CMK (cell line): ENCODE measurements around the gene PRR7.

Experiments
- DNase-seq: peaks from one replicate; pipeline ENCODE4 v3.0.0-alpha.2; 2010; ENCODE audit warnings: low read depth

PRR7 gene

GRCh38 chr5:177425196-177425800 is 21.3 kb upstream of the PRR7 start:
- no peak for DNase-seq

- peak; percentile 99 for DNase-seq
These were observed 20.6 kb upstream of the PRR7 start for GRCh38 chr5:177425801-177426565.

- DNase-seq = no peak
These were observed 19.9 kb upstream of the PRR7 start, which contains the start of gene GRK6 for GRCh38 chr5:177426566-177427210. Gene GRK6 (plus strand): TSS chr5:177426676. CDS start chr5:177426846, 170 bp downstream.

- no peak for DNase-seq
These were observed 19.3 kb upstream of the PRR7 start for GRCh38 chr5:177427211-177427822.

GRCh38 chr5:177427919-177428573 is 18.6 kb upstream of the PRR7 start:
- no peak for DNase-seq

- DNase-seq = no peak
These were observed 17.9 kb upstream of the PRR7 start for GRCh38 chr5:177428574-177429217.

- DNase-seq = peak; percentile 70
These were observed 17.2 kb upstream of the PRR7 start for GRCh38 chr5:177429248-177430040.

GRCh38 chr5:177430140-177430951 is 16.3 kb upstream of the PRR7 start:
- DNase-seq = no peak

GRCh38 chr5:177430972-177431316 is 15.7 kb upstream of the PRR7 start:
- DNase-seq = no peak

- DNase-seq = no peak
These were observed 15.1 kb upstream of the PRR7 start for GRCh38 chr5:177431317-177432142.

- no peak for DNase-seq
These were observed 14.3 kb upstream of the PRR7 start for GRCh38 chr5:177432143-177432838.

GRCh38 chr5:177432839-177433657 is 13.6 kb upstream of the PRR7 start:
- DNase-seq = no peak

- DNase-seq = no peak
These were observed 12.9 kb upstream of the PRR7 start for GRCh38 chr5:177433658-177434217.

- no peak for DNase-seq
These were observed 12.2 kb upstream of the PRR7 start for GRCh38 chr5:177434437-177434836.

GRCh38 chr5:177434942-177435738 is 11.5 kb upstream of the PRR7 start:
- DNase-seq = no peak

GRCh38 chr5:177435847-177436536 is 10.6 kb upstream of the PRR7 start:
- no peak for DNase-seq
